ENCODE measurements around the gene RASGRP1.

The RASGRP1 gene

DNA sequence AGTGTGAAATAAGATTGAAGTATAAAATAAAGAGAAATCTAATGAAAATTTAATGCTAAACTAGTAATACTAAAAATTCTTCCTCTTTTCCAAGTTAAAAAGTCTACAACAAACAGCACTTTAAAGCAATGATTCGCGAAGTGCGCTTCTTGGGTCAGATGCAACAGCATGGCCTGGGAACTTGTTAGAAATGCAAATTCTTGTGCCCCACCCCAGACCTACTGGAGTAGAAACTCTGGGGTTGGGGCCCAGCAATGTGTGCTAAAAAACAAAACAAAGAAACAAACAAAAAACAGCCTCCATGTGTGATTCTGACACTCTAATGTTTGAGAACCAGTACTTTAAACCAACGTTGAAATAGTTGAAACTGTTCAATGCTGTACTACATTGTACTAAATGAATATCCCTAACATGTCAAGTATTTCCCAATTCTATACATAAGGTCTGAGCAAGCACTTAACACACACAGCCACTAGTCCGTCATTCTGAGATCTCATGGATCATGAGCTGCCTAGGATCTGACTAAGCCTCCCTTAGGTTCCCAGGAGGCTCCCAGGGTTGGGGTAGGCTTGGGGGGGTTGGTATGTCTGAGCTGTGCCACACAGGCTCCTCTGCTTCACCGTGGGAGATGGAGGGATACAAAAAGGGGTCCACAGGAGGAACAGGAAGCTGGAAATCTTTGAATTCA, 6.1 kb downstream of the RASGRP1 start:
- Histone ChIP-seq H3K27ac (ENCODE audit: low read depth, low read length, poor library complexity, severe bottlenecking) (no peak overlapping the region), H4K20me1 (ENCODE audit: insufficient read depth, low read length) (no peaks in the 10 kb centered on the region), H3K36me3 (ENCODE audit: insufficient read depth, low read length) (peaks cover 43% of the 10 kb centered on the region), H3K9me3 (ENCODE audit: low read length) (no peaks in the 10 kb centered on the region), H3K9me2 (ENCODE audit: low read depth, low read length) (no peaks in the 10 kb centered on the region), H3K27me3 (ENCODE audit: insufficient read depth, low read length) (no peaks in the 10 kb centered on the region), H3K79me2 (ENCODE audit: insufficient read depth, low read length) (no peaks in the 10 kb centered on the region; the same call in 1 of the 2 replicates), H3K9ac (ENCODE audit: low read length) (no peak overlapping the region), H3K4me2 (ENCODE audit: low read length) (no peak overlapping the region), H2AFZ (ENCODE audit: low read length) (no peak overlapping the region), H3F3A (ENCODE audit: insufficient read depth, low read length) (no peaks in the 10 kb centered on the region), H3K4me1 (ENCODE audit: insufficient read depth, low read length, severe bottlenecking) (peaks cover 16% of the 10 kb centered on the region), H3K4me3 (ENCODE audit: low read depth, low read length, poor library complexity, severe bottlenecking) (no peak overlapping the region)
- TF ChIP-seq EZH2 (IDR thresholded peaks at IDR 0.05; ENCODE audit: borderline replicate concordance, low read length): no peak
- TF ChIP-seq, protein P1, sequence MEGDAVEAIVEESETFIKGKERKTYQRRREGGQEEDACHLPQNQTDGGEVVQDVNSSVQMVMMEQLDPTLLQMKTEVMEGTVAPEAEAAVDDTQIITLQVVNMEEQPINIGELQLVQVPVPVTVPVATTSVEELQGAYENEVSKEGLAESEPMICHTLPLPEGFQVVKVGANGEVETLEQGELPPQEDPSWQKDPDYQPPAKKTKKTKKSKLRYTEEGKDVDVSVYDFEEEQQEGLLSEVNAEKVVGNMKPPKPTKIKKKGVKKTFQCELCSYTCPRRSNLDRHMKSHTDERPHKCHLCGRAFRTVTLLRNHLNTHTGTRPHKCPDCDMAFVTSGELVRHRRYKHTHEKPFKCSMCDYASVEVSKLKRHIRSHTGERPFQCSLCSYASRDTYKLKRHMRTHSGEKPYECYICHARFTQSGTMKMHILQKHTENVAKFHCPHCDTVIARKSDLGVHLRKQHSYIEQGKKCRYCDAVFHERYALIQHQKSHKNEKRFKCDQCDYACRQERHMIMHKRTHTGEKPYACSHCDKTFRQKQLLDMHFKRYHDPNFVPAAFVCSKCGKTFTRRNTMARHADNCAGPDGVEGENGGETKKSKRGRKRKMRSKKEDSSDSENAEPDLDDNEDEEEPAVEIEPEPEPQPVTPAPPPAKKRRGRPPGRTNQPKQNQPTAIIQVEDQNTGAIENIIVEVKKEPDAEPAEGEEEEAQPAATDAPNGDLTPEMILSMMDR (IDR thresholded peaks at IDR 0.05; ENCODE audit: low read length): no peak

DNA sequence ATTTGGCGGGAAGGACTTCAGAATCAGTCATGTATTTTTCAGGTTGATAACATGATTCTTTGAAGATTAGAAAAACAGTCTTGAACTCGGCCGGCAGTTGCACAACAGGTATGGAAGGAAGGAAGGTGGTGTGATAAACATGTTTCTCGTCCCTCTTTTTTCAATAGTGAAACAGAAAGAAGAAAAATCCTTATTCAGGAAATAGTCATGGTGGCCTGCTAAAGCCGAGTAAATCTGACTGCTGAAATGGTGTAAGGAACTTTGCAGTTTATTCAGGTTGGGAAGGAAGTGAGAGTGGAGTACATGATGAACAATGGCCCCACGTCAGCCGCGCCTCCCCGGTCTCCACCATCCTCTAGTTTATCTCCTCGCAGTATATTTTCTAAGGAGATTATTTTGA, 6.7 kb downstream of the RASGRP1 start:
- no peaks in the 10 kb centered on the region; the same call in 1 of the 2 replicates for H3K79me2 ChIP-seq (ENCODE audit: insufficient read depth, low read length)
- no peaks in the 10 kb centered on the region for H3K9me3 ChIP-seq (ENCODE audit: low read length)
- H3K36me3 ChIP-seq (ENCODE audit: insufficient read depth, low read length): peaks cover 43% of the 10 kb centered on the region
- H3K4me3 ChIP-seq (ENCODE audit: low read depth, low read length, poor library complexity, severe bottlenecking): no peak overlapping the region
- no peaks in the 10 kb centered on the region for H3F3A ChIP-seq (ENCODE audit: insufficient read depth, low read length)
- H4K20me1 ChIP-seq (ENCODE audit: insufficient read depth, low read length): no peaks in the 10 kb centered on the region
- H3K4me2 ChIP-seq (ENCODE audit: low read length): no peak overlapping the region
- H3K27ac ChIP-seq (ENCODE audit: low read depth, low read length, poor library complexity, severe bottlenecking): no peak overlapping the region
- no peak for TF ChIP-seq EZH2 (IDR thresholded peaks at IDR 0.05; ENCODE audit: borderline replicate concordance, low read length)
- TF ChIP-seq, protein P1 (IDR thresholded peaks at IDR 0.05; ENCODE audit: low read length): no peak
- H3K9me2 ChIP-seq (ENCODE audit: low read depth, low read length): no peaks in the 10 kb centered on the region
- H3K27me3 ChIP-seq (ENCODE audit: insufficient read depth, low read length): no peaks in the 10 kb centered on the region
- H2AFZ ChIP-seq (ENCODE audit: low read length): no peak overlapping the region
- H3K9ac ChIP-seq (ENCODE audit: low read length): no peak overlapping the region
- peaks cover 10% of the 10 kb centered on the region for H3K4me1 ChIP-seq (ENCODE audit: insufficient read depth, low read length, severe bottlenecking)

DNA sequence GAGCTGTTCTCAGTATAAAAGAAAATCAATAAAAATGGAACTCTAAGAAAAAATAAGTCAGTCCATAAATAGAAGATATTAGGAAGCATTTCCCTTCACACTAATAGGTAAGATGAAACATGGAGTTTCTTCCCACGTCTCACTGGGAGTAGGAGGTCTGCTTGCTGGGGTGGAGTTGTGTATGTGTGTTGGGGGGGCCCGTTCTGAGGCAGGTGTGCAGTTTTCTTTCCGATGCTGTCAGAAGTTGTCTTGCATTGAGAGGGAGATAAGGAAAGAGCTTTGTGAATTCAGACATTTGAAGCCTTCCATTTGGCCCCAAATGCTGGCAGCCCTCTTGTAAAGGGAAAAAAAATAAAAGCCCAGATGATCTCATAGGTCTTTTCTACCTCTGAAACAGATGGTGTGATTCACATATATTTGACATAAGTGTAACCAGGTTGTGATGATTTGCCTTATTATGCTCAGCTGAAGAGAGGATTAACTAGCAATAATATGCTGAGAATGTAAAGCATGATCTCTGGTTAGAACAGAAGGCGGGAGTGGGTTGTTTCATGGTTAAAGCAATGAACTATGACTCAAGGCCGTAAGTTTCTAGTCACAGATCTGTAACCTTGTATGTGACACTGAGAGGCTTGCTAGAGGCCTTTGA, 8.8 kb downstream of the RASGRP1 start:
- H3K27ac ChIP-seq (ENCODE audit: low read depth, low read length, poor library complexity, severe bottlenecking): no peak overlapping the region
- no peak for TF ChIP-seq EZH2 (IDR thresholded peaks at IDR 0.05; ENCODE audit: borderline replicate concordance, low read length)
- H3K79me2 ChIP-seq (ENCODE audit: insufficient read depth, low read length): no peaks in the 10 kb centered on the region
- no peaks in the 10 kb centered on the region for H3K27me3 ChIP-seq (ENCODE audit: insufficient read depth, low read length)
- H2AFZ ChIP-seq (ENCODE audit: low read length): no peak overlapping the region
- H3K9me2 ChIP-seq (ENCODE audit: low read depth, low read length): no peaks in the 10 kb centered on the region
- no peaks in the 10 kb centered on the region for H3K4me1 ChIP-seq (ENCODE audit: insufficient read depth, low read length, severe bottlenecking)
- H3K9me3 ChIP-seq (ENCODE audit: low read length): no peaks in the 10 kb centered on the region
- H3F3A ChIP-seq (ENCODE audit: insufficient read depth, low read length): no peaks in the 10 kb centered on the region
- no peak overlapping the region for H3K4me3 ChIP-seq (ENCODE audit: low read depth, low read length, poor library complexity, severe bottlenecking)
- peaks cover 43% of the 10 kb centered on the region for H3K36me3 ChIP-seq (ENCODE audit: insufficient read depth, low read length)
- H3K9ac ChIP-seq (ENCODE audit: low read length): no peak overlapping the region
- no peaks in the 10 kb centered on the region for H4K20me1 ChIP-seq (ENCODE audit: insufficient read depth, low read length)
- no peak overlapping the region for H3K4me2 ChIP-seq (ENCODE audit: low read length)
